ENCODE data around the gene TRIM66. TPM values are rescaled to one million over a fixed set of nuclear protein-coding genes. Genes with fewer than 3 reads are reported as not detected.

Gene TRIM66
- total and polyA plus RNA-seq, 10 of the 15 experiments (the other 5 are each of a cell fraction or from before 2014, with no cell fraction given): 1.7 to 14.5 (median 7.4) TPM

- no peak for TF ChIP-seq REST (IDR thresholded peaks at IDR 0.05; ENCODE audit: low read depth, low read length)
- TF ChIP-seq POLR2A (IDR thresholded peaks at IDR 0.05; ENCODE audit: low read depth, low read length): peak; percentile 68
- no peak for TF ChIP-seq HDAC2 (IDR thresholded peaks at IDR 0.05)
- TF ChIP-seq TCF7 (IDR thresholded peaks at IDR 0.05; ENCODE audit: borderline replicate concordance): no peak
- TF ChIP-seq ZNF217 (IDR thresholded peaks at IDR 0.05): no peak
- TF ChIP-seq ZNF622 (IDR thresholded peaks at IDR 0.05): no peak
- no peak for TF ChIP-seq ZNF384 (IDR thresholded peaks at IDR 0.05; ENCODE audit: borderline replicate concordance, low read depth, low read length)
- TF ChIP-seq ZNF687 (IDR thresholded peaks at IDR 0.05): peak; percentile 44; the same call in 1 of the 2 replicates
- TF ChIP-seq DPF2 (IDR thresholded peaks at IDR 0.05): 0 out of 2 replicates have a peak, but pooled peaks have one; percentile 73
- TF ChIP-seq ZNF24 (IDR thresholded peaks at IDR 0.05): no peak
- TF ChIP-seq CBX5 (IDR thresholded peaks at IDR 0.05; ENCODE audit: low read depth): peak; percentile 68; the same call in 1 of the 2 replicates
- TF ChIP-seq, protein P1, sequence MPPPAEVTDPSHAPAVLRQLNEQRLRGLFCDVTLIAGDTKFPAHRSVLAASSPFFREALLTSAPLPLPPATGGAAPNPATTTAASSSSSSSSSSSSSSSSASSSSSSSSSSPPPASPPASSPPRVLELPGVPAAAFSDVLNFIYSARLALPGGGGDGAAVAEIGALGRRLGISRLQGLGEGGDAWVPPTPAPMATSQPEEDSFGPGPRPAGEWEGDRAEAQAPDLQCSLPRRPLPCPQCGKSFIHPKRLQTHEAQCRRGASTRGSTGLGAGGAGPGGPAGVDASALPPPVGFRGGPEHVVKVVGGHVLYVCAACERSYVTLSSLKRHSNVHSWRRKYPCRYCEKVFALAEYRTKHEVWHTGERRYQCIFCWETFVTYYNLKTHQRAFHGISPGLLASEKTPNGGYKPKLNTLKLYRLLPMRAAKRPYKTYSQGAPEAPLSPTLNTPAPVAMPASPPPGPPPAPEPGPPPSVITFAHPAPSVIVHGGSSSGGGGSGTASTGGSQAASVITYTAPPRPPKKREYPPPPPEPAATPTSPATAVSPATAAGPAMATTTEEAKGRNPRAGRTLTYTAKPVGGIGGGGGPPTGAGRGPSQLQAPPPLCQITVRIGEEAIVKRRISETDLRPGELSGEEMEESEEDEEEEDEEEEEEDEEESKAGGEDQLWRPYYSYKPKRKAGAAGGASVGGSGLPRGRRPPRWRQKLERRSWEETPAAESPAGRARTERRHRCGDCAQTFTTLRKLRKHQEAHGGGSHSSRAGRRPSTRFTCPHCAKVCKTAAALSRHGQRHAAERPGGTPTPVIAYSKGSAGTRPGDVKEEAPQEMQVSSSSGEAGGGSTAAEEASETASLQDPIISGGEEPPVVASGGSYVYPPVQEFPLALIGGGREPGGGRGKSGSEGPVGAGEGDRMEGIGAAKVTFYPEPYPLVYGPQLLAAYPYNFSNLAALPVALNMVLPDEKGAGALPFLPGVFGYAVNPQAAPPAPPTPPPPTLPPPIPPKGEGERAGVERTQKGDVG (CRISPR knock-in tag; IDR thresholded peaks at IDR 0.05): no peak
- no peak for TF ChIP-seq FOXK2 (IDR thresholded peaks at IDR 0.05)
- TF ChIP-seq SP1 (IDR thresholded peaks at IDR 0.05; ENCODE audit: low read depth, low read length): no peak
- TF ChIP-seq MLLT1 (IDR thresholded peaks at IDR 0.05): no peak
- 0 out of 2 replicates have a peak, but pooled peaks have one; percentile 13 for TF ChIP-seq TCF3 (IDR thresholded peaks at IDR 0.05; ENCODE audit: borderline replicate concordance, insufficient read depth, low read depth, low read length)
- peak; percentile 69; the same call in 1 of the 2 replicates for TF ChIP-seq GATAD2B (conservative IDR thresholded peaks at IDR 0.05; ENCODE audit: low read depth)
- peak; percentile 79 for TF ChIP-seq RUNX3 (IDR thresholded peaks at IDR 0.05; ENCODE audit: low read length)
Observed at GRCh38 chr11:8593935-8594909, 88.2 kb downstream of the TRIM66 start, which contains the start of gene STK33 (continued).

All from GM12878 (cell line).